DND-41 (cell line): Measurements from ENCODE around the gene BPIFB1.

Experiments
- CTCF ChIP-seq: IDR thresholded peaks from 2 replicates; pipeline ENCODE4 v1.5.1; 2012; ENCODE audit warnings: borderline replicate concordance, low read length, moderate library complexity, mild to moderate bottlenecking; ENCODE audit not compliant: poor library complexity, severe bottlenecking; ENCODE audit errors: extremely low read depth
- EZH2 ChIP-seq: IDR thresholded peaks from 3 replicates; pipeline ENCODE4 v1.6.1; 2012; ENCODE audit warnings: borderline replicate concordance, low read depth, mild to moderate bottlenecking, moderate library complexity, low read length, inconsistent platforms; ENCODE audit not compliant: severe bottlenecking

DNA sequence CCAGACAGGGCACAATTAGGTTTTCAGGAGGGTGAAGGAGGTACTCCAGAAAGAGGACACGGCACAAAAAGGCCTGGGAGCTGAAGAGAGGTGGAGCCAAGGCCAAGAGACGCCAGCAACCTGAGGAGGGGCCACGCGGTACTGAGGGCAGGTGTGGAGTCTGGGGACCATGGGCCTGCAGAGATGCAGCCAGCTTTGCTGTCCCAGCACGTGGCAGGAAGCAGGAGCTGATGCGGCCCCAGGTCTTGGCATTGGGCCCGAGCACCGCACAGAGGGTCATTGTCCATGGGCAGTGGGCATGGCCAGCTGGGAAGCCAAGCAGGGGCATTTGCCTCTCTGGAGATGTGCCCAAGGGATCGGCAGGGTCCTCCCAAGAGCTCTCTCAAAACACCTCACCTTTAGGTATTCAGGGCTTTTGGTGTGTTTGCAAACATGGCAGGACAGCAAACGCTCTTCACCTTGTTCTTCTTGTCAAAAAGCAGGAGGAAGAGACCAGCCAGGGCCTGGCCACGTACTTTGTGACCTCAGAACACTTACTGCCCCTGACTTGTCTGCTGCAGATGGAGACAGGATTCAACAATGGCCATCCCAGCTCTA is 1.4 kb upstream of the BPIFB1 start:
- TF ChIP-seq EZH2 (no peak), CTCF (no peak)
